GM18517 (cell line): ENCODE measurements around the gene FAM83C.

Source experiments
- ATAC-seq: cut with Tn5 transposase; IDR thresholded peaks from one replicate; pipeline ENCODE4 v1.9.1; 2021; ENCODE audit warnings: mild to moderate bottlenecking, moderate library complexity; ENCODE audit not compliant: unreplicated experiment

Gene FAM83C

DNA sequence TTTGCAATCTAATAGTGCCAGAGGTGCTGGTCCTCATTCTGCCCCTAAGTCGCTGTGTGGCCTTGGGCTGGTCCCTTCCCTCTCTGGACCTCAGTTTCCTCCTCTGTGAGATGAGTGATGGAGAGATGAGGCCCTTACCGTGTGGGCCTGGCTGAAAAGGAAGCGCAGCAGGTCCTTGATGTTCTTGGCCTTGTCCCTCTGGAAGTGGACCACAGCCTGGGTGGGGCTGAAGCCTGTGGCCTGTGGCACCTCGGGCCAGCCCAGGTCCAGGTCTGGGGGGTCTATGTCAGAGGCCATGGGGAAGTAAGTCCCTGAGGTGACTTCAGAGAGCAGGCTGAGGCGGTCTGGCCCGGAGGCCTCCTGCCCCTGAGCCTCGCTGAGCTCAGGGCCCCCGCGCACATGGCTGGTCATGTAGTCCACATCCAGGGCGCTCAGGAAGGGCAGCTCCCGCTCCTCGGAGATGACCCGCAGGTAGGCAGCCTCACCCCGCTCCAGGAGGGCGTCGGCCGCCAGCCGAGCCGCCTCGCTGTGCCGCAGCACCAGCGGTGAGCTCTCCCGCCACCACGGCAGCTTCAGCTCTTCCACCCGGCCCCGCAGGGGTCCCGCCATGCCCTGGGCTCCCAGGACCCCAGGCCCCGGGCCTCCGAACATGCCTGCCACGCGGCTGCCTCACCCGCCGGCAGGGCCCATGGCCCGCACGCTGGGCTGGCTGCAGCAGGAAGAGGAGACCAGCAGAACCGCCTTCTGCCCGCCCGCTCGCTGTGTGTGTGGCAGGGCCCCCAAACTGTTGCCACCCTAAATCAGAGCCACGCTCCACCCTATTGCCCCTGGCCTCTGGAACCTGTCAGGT, at the start of gene FAM83C:
TSS of gene FAM83C (minus strand) at position 772 of the 850 bp plus-strand sequence. CDS start at position 651, 121 bp downstream.
- no peak for ATAC-seq

DNA sequence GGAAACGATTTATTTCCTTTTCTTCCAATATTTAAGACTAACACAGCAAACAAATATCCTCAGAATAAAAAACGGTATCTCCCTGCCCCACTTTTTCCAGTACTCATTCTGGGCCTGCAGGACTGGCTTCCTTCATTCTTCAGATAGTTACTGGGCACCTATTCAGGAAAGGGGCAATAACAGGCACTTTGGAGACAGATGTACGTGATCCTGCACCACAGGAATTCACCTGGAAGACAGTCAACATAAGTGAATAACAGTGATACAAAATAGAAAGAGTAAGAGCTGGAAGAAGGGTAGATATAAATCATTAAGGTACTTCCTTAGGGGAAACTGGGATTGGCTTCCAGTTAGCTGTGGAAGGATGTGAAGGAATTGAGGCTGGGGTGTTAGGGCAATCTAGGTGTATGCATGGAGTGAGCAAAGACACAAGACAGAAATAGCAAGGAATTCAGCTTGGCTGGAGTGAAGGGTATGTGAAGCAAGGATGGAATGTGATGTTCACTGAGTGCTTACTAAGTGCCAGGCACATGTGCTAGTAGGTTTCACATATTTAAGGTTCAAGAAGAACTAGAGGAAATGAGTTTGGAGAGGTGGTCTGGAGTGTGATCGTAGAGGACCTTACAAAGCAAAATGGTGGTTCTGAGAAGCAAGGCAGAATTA, 49.3 kb upstream of the FAM83C start:
- ATAC-seq: no peak

DNA sequence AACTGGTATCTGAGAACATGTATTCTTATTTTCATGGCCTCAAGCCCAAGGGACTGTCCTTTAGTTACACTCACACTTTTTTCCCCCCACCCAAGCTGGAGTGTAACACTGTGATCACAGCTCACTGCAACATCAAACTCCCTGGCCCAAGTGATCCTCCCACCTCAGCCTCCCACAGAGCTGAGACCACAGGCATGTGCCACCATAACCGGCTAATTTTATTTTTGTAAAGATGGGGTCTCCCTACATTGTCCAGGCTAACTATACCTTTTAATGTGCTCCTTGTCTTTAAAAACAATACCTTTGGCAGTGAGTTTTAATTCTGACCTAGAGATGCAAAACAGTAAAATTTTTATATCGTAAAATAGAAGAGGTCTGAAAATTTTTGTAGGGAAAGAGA, 48.2 kb upstream of the FAM83C start:
- ATAC-seq: no peak

DNA sequence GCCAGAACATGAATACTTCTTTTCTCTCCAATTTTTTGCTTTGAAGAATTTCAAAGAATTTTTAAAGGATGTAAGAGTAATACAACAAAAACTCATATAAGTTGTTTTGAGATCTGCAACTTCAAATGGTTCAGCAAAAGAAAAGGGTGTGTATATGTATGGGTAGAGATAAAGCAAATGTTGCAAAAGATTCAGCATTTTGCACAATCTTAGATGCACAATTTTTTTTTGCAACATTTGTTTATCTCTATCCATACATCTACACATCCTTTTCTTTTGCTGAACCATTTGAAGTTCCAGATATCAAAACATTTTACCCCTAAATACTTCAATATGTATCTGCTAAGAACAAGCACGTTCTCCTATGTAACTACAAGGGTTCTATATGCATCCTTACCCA, 47.4 kb upstream of the FAM83C start:
- ATAC-seq: no peak

DNA sequence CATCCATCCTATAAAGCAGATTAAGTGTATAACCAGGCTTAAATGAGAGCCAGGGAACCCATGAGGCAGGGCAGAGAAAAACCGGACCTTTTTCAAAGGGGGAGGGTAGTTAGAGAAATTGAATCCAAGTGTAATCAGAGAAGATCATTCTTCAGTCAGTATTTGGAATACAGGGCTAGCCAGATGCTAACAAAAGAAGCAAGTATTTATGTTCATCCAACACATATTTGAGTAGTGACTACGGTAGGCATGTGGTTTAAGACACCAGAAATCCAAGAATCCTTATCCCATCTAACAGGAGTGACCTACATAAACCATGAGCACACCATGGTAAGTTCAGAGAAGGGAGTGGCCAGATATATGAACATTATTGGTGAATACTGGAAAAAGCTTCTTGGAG, 46.8 kb upstream of the FAM83C start:
- ATAC-seq: no peak

DNA sequence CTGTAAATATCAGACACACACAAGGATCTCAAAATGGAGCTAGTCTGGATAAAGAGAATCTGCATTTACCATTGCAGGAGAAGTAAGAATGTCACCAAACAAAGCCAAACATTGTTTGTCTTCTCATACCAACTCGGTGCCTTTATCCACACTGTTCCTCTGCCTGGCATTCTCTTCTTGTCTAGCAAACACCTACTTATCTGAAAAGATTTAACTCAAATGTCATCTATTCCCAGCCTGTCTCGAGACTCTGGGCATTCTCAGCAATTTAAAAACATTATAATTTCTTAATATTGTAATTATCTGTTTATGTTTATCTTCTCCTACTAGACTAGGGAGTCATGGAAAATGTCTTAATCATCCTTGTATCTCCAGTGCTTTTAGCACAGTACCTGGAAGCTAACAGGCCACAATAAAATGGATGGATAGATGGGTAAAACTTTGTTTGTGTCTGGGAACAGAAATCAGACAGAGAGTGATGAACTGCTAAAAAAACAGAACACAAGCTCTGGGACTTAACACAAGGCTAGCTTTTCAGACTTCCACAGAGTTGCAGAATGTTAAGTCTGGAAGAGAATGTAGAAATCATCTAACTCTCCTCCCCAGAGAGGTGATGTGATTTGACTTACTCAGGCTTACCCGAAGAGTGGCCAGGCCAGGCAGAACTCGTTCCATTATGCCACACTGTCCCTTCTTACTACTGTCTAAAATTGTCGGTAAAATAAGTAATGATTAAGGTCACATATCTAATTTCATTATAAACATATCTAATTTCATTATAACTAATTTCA, 42.3 kb upstream of the FAM83C start:
- no peak for ATAC-seq

DNA sequence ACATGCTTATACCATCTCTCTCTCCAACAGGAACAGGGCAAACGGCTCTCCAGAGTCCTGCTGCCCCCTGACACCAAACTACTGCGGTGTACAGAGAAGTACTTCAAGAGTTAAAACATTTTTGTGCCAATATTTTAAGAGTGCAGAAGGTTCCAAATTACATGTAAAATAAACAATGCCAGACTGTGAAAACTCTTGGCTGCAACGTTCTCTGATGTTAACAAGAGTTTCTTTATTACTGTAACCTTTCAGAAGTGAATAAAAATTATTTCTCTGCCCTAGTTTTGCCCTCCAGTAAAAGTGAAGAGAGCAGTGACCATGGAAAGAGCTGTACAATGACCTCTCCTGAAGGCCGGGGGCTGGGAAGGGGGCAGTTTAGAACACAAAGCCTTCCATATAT, 41.4 kb upstream of the FAM83C start:
- ATAC-seq: no peak

DNA sequence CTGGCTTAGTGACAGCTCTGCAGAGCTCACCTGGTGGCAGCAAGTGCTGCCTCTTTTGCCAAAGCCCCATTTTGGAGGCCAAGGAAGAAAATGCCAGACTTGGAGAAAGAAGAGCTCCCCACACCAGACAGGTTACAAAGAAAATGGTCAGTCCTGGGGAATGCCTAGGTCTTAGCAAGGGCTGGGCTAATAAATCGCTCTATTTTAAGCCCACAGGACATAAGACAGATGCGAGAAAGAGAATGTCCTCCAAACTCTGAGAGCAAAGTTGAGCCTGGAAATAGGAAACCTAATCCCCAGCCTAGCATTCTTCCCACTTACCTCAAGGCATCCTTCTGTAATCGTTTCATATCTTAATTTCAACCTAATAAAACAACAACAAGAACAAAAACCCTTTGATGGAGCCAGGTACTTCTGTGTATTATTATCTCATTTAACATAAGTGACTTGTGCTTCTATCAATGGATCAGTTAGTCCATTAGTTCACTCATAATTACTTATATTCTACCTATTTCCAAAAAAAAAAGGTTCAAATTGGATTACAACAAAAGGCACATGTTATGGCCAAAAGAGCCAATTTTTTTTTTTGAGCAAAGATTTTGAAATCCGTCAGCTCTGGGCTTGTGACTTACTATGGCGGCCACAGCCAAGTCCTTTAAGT, 40.4 kb upstream of the FAM83C start:
- ATAC-seq: no peak

DNA sequence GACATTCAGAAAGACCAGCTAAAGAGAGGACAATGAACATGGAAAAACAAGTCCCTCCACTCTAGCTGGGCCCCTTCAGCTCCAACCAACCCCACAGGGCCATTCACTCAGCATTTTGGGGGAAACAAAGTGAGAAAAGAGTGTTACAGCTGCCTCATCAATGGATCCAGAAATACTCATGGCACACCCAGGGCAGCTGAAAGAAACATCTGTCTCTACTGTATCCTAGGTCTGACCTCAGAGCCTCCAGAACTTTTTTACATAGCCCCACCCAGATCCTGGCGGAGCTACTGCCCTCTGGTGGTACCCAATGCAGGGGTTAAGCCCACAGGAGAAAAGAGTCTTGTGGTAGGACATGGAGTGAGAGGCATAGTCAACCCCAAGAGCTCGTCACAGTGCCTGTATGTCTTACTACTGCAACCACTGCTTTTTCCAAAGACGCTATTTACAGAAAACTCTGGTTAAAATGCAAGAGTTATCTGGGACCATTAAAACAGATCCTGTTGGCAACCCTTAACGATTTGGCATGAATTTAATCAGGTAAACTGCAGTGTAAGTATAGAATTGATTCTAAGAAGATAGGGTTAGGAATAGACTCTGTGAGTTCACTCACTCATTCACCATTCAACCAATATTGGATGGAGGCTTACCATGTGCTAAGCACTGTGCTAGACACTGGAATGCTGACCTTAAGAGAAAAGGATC, 37.4 kb upstream of the FAM83C start:
- ATAC-seq: no peak

DNA sequence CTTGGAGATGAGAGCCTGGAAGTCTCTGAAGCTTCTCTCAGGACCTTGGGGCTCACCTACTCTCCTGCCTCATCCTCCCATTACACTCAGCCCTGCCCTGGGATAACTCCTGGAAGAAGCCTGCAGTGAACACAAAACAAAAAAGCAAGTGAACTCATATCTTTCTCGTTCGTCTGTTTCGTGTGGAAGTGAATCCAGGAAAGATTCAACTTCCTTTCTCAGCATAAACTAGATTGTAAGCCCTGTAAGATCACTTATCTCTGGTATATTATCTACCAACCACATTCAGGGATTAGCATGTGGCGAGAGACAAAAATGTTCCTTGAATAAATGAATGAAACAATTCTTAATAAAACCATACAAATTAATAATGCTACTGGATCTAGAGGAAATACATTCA, 36.5 kb upstream of the FAM83C start:
- no peak for ATAC-seq

DNA sequence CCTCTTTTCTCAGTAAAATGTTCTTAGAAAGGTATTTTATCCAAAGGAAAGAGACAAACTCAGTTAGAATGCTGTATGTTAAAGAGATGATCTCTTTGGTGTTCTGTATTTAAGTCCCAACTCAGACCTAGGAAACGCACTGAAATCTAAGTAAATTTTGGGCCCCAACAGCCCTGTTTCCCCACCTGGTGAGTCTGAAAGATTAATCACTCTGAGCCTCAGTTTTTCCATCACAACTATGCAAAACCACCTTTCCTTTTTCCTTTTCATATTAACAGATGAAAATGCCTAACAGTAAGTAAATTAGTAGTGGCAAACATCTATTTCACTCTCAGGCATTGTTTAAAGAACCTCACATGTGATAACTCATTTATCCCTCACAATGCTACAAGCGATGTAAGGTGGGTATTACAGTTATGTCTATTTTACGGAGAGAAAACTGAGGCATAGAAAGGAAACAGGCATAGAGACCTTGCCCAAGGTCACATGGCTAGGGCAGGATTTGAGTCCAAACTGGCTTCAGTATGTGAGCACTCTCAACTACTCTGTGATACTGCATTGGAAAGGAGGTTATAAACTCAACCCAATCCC, 36.0 kb upstream of the FAM83C start:
- ATAC-seq: no peak

DNA sequence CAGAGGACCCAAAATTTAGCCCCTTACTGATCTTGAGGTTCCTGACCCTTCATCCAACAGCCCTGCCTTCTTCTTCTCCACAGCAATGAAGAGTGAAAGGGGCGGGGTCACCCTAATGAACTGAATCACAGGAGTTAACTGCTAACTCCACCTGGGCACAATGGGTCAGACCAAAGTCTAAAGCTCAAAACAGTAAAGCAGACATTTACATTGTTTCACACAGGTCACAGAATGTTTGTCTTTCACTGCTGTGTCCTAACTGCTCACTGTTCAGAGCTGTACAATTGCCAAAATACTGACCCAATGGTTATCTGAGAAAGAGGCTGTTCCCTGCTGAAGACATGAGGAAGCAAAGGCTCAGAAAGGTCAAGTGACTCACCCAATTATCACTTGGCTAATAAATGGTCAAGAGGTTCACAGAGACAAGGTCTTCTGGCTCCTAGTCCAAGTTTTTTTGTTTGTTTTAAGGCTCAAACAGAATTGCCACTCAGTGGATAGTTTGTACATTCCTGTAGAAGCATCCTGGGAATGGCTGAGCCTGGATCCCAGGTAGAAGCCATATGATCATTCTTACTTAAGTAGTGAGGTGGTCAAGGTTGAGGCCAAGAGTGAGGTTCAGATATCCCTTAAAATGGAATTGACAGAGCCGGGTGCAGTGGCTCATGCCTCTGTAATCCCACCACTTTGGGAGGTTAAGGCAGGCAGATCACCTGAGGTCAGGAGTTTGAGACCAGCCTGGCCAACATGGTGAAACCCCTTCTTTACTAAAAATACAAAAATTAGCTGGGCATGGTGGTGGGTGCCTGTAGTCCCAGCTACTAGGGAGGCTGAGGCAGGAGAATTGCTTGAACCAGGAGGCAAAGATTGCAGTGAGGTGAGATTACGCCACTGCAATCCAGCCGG, 35.1 kb upstream of the FAM83C start:
- no peak for ATAC-seq

DNA sequence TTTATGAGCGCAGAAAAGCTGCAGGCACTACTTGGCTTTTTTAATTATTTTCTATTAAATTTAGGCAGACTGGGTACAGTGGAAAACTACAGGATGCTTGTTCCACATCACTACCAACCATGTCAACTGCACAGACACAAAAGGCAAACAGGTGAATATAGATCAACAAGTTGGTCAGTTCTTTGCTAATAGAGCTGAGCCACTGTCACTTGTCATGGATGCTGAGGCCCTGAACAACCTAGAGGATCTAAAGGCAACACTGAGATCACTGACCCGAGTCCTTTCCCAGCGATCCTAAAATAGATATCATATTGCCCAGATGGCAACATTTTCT, 34.5 kb upstream of the FAM83C start:
- no peak for ATAC-seq

DNA sequence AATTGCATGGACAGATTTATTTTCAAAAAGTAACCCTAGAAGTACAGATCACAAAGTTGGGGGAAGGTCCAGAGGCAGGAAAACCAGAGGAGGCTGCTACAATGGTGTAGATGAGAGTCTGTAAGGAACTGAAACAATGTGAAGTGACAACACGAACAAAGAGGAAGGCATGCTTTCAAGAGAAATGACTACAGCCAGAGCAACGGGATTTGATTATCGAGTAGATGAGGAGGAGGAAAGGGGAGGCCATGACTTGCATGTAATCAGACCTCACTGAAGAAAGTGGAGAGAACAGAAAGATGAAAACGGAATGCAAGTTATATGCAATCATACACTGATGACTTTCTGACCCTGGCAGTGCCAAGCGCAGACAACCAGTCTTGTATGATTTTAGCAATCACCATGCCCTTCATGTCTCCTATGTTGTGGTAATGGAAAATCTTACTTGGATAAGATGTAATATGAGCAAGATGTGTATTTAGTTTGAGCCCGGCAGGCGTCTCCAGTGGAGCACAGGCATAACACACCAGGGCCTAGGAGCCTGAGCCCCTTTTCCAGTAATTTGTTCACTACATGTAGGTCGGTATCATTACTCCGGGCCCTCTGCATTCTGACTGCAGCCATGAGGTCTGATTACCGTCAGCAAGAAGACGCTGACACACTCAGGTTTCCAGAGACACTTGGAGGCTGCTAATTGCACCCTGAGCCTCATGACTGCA, 34.0 kb upstream of the FAM83C start:
- ATAC-seq: no peak

DNA sequence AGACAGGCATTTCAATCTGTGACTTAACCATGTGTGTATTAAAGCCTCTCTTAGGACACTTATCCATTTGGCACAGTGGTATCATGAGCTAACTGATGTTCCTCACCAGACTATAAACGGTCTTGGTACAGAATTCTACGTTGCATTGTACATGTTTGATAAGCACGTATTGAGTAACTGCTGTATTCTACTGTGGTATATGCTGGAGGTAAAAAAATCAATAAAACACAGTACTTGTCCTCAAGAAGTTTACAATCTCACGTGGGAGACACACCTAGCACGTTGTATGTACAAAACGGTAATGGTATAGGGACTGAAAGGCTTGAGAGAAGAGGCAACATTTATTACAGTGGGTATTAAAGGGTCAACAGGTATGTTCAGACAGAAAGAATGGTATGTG, 33.2 kb upstream of the FAM83C start:
- no peak for ATAC-seq

DNA sequence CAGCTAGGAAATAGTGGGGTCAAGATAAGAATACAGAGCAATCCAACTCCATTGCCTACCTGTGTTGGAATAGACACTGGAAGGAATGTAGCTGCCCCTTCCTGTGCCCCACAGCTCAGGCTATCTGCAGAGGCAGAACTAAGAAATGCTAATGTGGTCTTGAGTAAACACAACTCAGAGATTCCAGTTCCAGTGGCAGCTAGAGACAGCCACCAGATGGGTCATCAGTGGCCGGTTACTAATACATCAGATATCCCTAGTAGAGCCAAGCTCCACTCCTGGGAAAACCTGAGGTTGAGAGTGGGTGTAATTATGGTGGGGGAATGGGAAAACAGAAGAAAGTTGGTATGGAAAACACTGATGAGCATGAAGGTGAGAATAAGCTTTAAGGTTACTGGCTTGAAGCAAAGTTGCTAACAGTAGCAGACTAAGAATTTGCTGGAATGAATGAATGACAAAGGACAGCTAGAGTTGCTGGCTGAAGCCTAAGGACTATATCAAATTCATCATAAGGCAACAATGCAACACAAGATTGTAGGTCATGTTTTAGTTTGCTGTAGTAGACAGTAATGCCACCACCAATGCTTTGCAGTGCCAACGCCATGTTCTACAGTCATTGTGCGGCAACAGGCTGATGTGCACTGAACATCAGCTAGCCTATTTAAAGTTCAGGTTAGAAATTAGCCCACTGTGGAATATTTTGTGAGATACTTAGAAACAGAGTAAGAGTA, 28.3 kb upstream of the FAM83C start:
- no peak for ATAC-seq

DNA sequence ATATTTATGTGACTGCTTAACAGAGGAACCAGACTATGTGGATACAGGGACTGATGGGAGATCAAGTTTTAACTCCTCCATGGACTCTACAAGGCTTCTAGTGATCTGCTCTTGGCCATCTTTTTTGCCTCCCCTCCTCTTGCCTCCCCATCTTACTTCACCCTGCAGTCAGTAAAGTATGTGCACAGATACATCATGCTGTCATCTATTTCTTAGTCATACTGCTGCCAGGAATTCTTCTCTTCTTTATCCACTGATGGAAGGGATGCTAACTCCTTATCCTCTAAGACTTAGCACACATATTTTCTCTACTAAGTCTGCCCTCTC, 27.6 kb upstream of the FAM83C start:
- ATAC-seq: no peak

DNA sequence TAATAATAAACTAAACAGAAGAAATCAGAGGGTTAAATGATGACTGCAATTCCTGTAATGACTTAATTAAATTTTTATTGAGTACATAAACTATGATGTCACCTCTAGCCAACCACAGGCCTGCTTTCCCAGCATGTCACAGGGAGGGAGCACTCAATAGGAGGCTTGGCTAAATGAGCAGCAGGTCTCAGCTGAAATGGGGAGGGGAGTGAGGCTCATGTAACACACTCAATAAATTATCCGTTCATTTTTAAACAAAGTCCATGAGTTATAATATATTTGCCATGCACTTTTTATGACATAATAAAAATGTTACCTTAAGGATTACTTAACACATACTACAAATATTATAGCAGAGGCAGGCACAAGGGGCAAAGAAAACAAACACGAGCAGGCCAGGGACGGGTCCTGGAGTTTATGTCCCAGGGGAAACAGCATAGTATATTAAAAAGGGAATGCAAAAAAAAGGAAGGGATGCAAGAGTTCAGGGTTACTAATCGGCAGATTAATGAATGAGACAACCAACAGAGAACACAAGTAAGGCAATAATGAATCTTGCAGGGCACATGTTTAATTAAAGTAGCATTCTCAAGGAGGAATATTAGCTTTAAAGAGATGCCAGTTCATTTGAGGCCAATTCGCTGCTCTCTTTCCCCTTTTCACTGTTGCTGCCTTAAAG, 27.1 kb upstream of the FAM83C start:
- ATAC-seq: no peak
